Measurements from ENCODE around the gene KIRREL1. TPM values are rescaled to one million over a fixed set of nuclear protein-coding genes. Genes with fewer than 3 reads are reported as not detected.

The KIRREL1 gene
- total RNA-seq, 2 donors from 2014 or later, result 22.8 to 26.5 TPM

GRCh38 chr1:158147401-158147800, 154.0 kb downstream of the KIRREL1 start:
- Histone ChIP-seq H3K27me3 (ENCODE audit: control insufficient read depth, insufficient read depth, low read length, poor library complexity, severe bottlenecking) (no peaks in the 10 kb centered on the region), H3K4me1 (ENCODE audit: control insufficient read depth, insufficient read depth, low read length) (peaks cover 2% of the 10 kb centered on the region), H3K36me3 (ENCODE audit: control insufficient read depth, insufficient read depth, low read length) (no peaks in the 10 kb centered on the region), H3K27ac (ENCODE audit: low read depth, low read length) (no peak overlapping the region), H3K9ac (ENCODE audit: extremely low read depth, low read length, poor library complexity, severe bottlenecking) (no peak overlapping the region), H3K9me3 (ENCODE audit: control insufficient read depth, low read length) (peaks cover 6% of the 10 kb centered on the region), H3K4me3 (ENCODE audit: low read length) (no peak overlapping the region)
- no peak overlapping the region for H3K4me3 Mint-ChIP-seq
- peaks cover 58% of the 10 kb centered on the region for H3K27me3 Mint-ChIP-seq (ENCODE audit: insufficient read depth)
- TF ChIP-seq CTCF (conservative IDR thresholded peaks at IDR 0.05), result no peak
- H3K9me3 Mint-ChIP-seq, result peaks cover 4% of the 10 kb centered on the region
- H3K36me3 Mint-ChIP-seq (ENCODE audit: low read depth), result no peaks in the 10 kb centered on the region
- no peak overlapping the region for H3K27ac Mint-ChIP-seq
- 94 to 100% methylated on average over 1 to 2 of the region's 2 CpGs for WGBS, 2 experiments (ENCODE audit: insufficient coverage in 1 of 2, insufficient read length in 1 of 2)
- DNase-seq, result no peak
- no peaks in the 10 kb centered on the region for H3K4me1 Mint-ChIP-seq

GRCh38 chr1:158147869-158148268, 154.4 kb downstream of the KIRREL1 start:
- TF ChIP-seq CTCF (conservative IDR thresholded peaks at IDR 0.05), result no peak
- peaks cover 4% of the 10 kb centered on the region for H3K9me3 Mint-ChIP-seq
- no peak overlapping the region for H3K27ac Mint-ChIP-seq
- peaks cover 2% of the 10 kb centered on the region for H3K4me1 ChIP-seq (ENCODE audit: control insufficient read depth, insufficient read depth, low read length)
- H3K4me1 Mint-ChIP-seq, result no peaks in the 10 kb centered on the region
- WGBS, 2 experiments (ENCODE audit: insufficient coverage in 1 of 2, insufficient read length in 1 of 2), result 87 to 95% methylated on average over 2 to 3 of the region's 3 CpGs
- no peaks in the 10 kb centered on the region for H3K36me3 ChIP-seq (ENCODE audit: control insufficient read depth, insufficient read depth, low read length)
- H3K27ac ChIP-seq (ENCODE audit: low read depth, low read length), result no peak overlapping the region
- peaks cover 61% of the 10 kb centered on the region for H3K27me3 Mint-ChIP-seq (ENCODE audit: insufficient read depth)
- no peaks in the 10 kb centered on the region for H3K27me3 ChIP-seq (ENCODE audit: control insufficient read depth, insufficient read depth, low read length, poor library complexity, severe bottlenecking)
- DNase-seq, result no peak
- peaks cover 6% of the 10 kb centered on the region for H3K9me3 ChIP-seq (ENCODE audit: control insufficient read depth, low read length)
- no peak overlapping the region for H3K4me3 ChIP-seq (ENCODE audit: low read length)
- H3K36me3 Mint-ChIP-seq (ENCODE audit: low read depth), result no peaks in the 10 kb centered on the region
- no peak overlapping the region for H3K9ac ChIP-seq (ENCODE audit: extremely low read depth, low read length, poor library complexity, severe bottlenecking)
- no peak overlapping the region for H3K4me3 Mint-ChIP-seq

- Mint-ChIP-seq H3K27me3 (ENCODE audit: insufficient read depth) (peaks cover 62% of the 10 kb centered on the region), H3K27ac (no peak overlapping the region)
- no peak for DNase-seq
Measured at GRCh38 chr1:158148468-158148867, 155.0 kb downstream of the KIRREL1 start.

More at GRCh38 chr1:158148468-158148867, 155.0 kb downstream of the KIRREL1 start:
- Mint-ChIP-seq H3K4me1 (no peaks in the 10 kb centered on the region), H3K9me3 (peaks cover 4% of the 10 kb centered on the region), H3K36me3 (ENCODE audit: low read depth) (no peaks in the 10 kb centered on the region), H3K4me3 (no peak overlapping the region)
- H3K9ac ChIP-seq (ENCODE audit: extremely low read depth, low read length, poor library complexity, severe bottlenecking), result no peak overlapping the region
- peaks cover 2% of the 10 kb centered on the region for H3K4me1 ChIP-seq (ENCODE audit: control insufficient read depth, insufficient read depth, low read length)
- no peak overlapping the region for H3K4me3 ChIP-seq (ENCODE audit: low read length)
- H3K27me3 ChIP-seq (ENCODE audit: control insufficient read depth, insufficient read depth, low read length, poor library complexity, severe bottlenecking), result no peaks in the 10 kb centered on the region
- no peaks in the 10 kb centered on the region for H3K36me3 ChIP-seq (ENCODE audit: control insufficient read depth, insufficient read depth, low read length)
- no peak overlapping the region for H3K27ac ChIP-seq (ENCODE audit: low read depth, low read length)
- peaks cover 6% of the 10 kb centered on the region for H3K9me3 ChIP-seq (ENCODE audit: control insufficient read depth, low read length)
- no peak for TF ChIP-seq CTCF (conservative IDR thresholded peaks at IDR 0.05)
- 89 to 100% methylated on average over 1 of the region's 1 CpG for WGBS, 2 experiments (ENCODE audit: insufficient coverage in 1 of 2, insufficient read length in 1 of 2)

Measured in endodermal cell (in vitro differentiated cells).